ENCODE measurements around the gene KCNH8.
"Not testable (repeated sequence)": the region's sequence is repeated elsewhere in the genome, so short reads cannot be mapped to it uniquely, and the experiment has no call there.

KCNH8 gene

GRCh38 chr3:19229086-19229485 lies 80.8 kb downstream of the KCNH8 start:
- Histone ChIP-seq H3K36me3 (ENCODE audit: control insufficient read depth, low read length) (peaks cover 4% of the 10 kb centered on the region; the same call in 1 of the 2 replicates), H3F3A (ENCODE audit: control insufficient read depth, insufficient read depth) (no peaks in the 10 kb centered on the region), H3K4me3 (ENCODE audit: low read length) (no peak overlapping the region), H3K79me2 (ENCODE audit: control insufficient read depth, low read length) (no peaks in the 10 kb centered on the region), H3K4me2 (ENCODE audit: low read length) (peak overlapping the region; percentile 45), H3K27me3 (ENCODE audit: control insufficient read depth, low read length) (no peaks in the 10 kb centered on the region), H3K4me1 (ENCODE audit: control insufficient read depth, low read length) (peaks cover 17% of the 10 kb centered on the region), H3K9me3 (ENCODE audit: control insufficient read depth, insufficient read depth, low read length) (no peaks in the 10 kb centered on the region), H3K9me2 (replicated peaks; ENCODE audit: control insufficient read depth, low read length) (no peaks in the 10 kb centered on the region), H3K27ac (ENCODE audit: low read depth, low read length) (no peak overlapping the region), H4K20me1 (ENCODE audit: control insufficient read depth, insufficient read depth, low read depth, low read length) (no peaks in the 10 kb centered on the region)
- no peak for TF ChIP-seq EZH2phosphoT487 (IDR thresholded peaks at IDR 0.05; ENCODE audit: borderline replicate concordance, low read length)
- peak; percentile 59 for TF ChIP-seq CTCF (IDR thresholded peaks at IDR 0.05; ENCODE audit: low read depth, low read length, poor library complexity, severe bottlenecking)

- not testable (repeated sequence) for H4K20me1 ChIP-seq (ENCODE audit: control insufficient read depth, insufficient read depth, low read depth, low read length); H3K79me2 ChIP-seq (ENCODE audit: control insufficient read depth, low read length); H3K36me3 ChIP-seq (ENCODE audit: control insufficient read depth, low read length); H3F3A ChIP-seq (ENCODE audit: control insufficient read depth, insufficient read depth); H3K9me2 ChIP-seq (replicated peaks; ENCODE audit: control insufficient read depth, low read length); H3K27me3 ChIP-seq (ENCODE audit: control insufficient read depth, low read length); H3K9me3 ChIP-seq (ENCODE audit: control insufficient read depth, insufficient read depth, low read length)
- 0 out of 2 replicates have a peak overlapping the region, but pooled peaks have one; percentile 9 for H3K27ac ChIP-seq (ENCODE audit: low read depth, low read length)
- peak overlapping the region; percentile 45 for H3K4me2 ChIP-seq (ENCODE audit: low read length)
- H3K4me1 ChIP-seq (ENCODE audit: control insufficient read depth, low read length): peaks cover 17% of the 10 kb centered on the region
- H3K4me3 ChIP-seq (ENCODE audit: low read length): peak overlapping the region; percentile 24; the same call in 1 of the 2 replicates
These were observed 81.6 kb downstream of the KCNH8 start for GRCh38 chr3:19229881-19230280.

- Histone ChIP-seq H3K4me3 (ENCODE audit: low read length) (no peak overlapping the region), H3K4me1 (ENCODE audit: control insufficient read depth, low read length) (peaks cover 17% of the 10 kb centered on the region), H3K36me3 (ENCODE audit: control insufficient read depth, low read length) (peaks cover 4% of the 10 kb centered on the region; the same call in 1 of the 2 replicates), H3K79me2 (ENCODE audit: control insufficient read depth, low read length) (no peaks in the 10 kb centered on the region), H3K9me3 (ENCODE audit: control insufficient read depth, insufficient read depth, low read length) (no peaks in the 10 kb centered on the region), H4K20me1 (ENCODE audit: control insufficient read depth, insufficient read depth, low read depth, low read length) (no peaks in the 10 kb centered on the region), H3K4me2 (ENCODE audit: low read length) (no peak overlapping the region), H3K27me3 (ENCODE audit: control insufficient read depth, low read length) (no peaks in the 10 kb centered on the region), H3K27ac (ENCODE audit: low read depth, low read length) (no peak overlapping the region), H3F3A (ENCODE audit: control insufficient read depth, insufficient read depth) (no peaks in the 10 kb centered on the region), H3K9me2 (replicated peaks; ENCODE audit: control insufficient read depth, low read length) (no peaks in the 10 kb centered on the region)
- no peak for TF ChIP-seq EZH2phosphoT487 (IDR thresholded peaks at IDR 0.05; ENCODE audit: borderline replicate concordance, low read length)
- no peak for TF ChIP-seq CTCF (IDR thresholded peaks at IDR 0.05; ENCODE audit: low read depth, low read length, poor library complexity, severe bottlenecking)
These were observed 83.6 kb downstream of the KCNH8 start for GRCh38 chr3:19231792-19232461.

- no peaks in the 10 kb centered on the region for H3F3A ChIP-seq (ENCODE audit: control insufficient read depth, insufficient read depth)
- H3K36me3 ChIP-seq (ENCODE audit: control insufficient read depth, low read length): peaks cover 4% of the 10 kb centered on the region; the same call in 1 of the 2 replicates
- H3K9me3 ChIP-seq (ENCODE audit: control insufficient read depth, insufficient read depth, low read length): no peaks in the 10 kb centered on the region
- no peaks in the 10 kb centered on the region for H4K20me1 ChIP-seq (ENCODE audit: control insufficient read depth, insufficient read depth, low read depth, low read length)
- no peaks in the 10 kb centered on the region for H3K9me2 ChIP-seq (replicated peaks; ENCODE audit: control insufficient read depth, low read length)
- no peak overlapping the region for H3K4me3 ChIP-seq (ENCODE audit: low read length)
- H3K27me3 ChIP-seq (ENCODE audit: control insufficient read depth, low read length): no peaks in the 10 kb centered on the region
- peaks cover 17% of the 10 kb centered on the region for H3K4me1 ChIP-seq (ENCODE audit: control insufficient read depth, low read length)
- no peak overlapping the region for H3K27ac ChIP-seq (ENCODE audit: low read depth, low read length)
- H3K4me2 ChIP-seq (ENCODE audit: low read length): no peak overlapping the region
- H3K79me2 ChIP-seq (ENCODE audit: control insufficient read depth, low read length): no peaks in the 10 kb centered on the region
- TF ChIP-seq CTCF (IDR thresholded peaks at IDR 0.05; ENCODE audit: low read depth, low read length, poor library complexity, severe bottlenecking): no peak
- no peak for TF ChIP-seq EZH2phosphoT487 (IDR thresholded peaks at IDR 0.05; ENCODE audit: borderline replicate concordance, low read length)
These were observed 84.3 kb downstream of the KCNH8 start for GRCh38 chr3:19232566-19232965.

- not testable (repeated sequence) for H3K9me2 ChIP-seq (replicated peaks; ENCODE audit: control insufficient read depth, low read length); H3K27me3 ChIP-seq (ENCODE audit: control insufficient read depth, low read length); H3K79me2 ChIP-seq (ENCODE audit: control insufficient read depth, low read length); H4K20me1 ChIP-seq (ENCODE audit: control insufficient read depth, insufficient read depth, low read depth, low read length); H3K9me3 ChIP-seq (ENCODE audit: control insufficient read depth, insufficient read depth, low read length); H3K4me3 ChIP-seq (ENCODE audit: low read length); H3K36me3 ChIP-seq (ENCODE audit: control insufficient read depth, low read length); H3K27ac ChIP-seq (ENCODE audit: low read depth, low read length); H3K4me2 ChIP-seq (ENCODE audit: low read length); H3F3A ChIP-seq (ENCODE audit: control insufficient read depth, insufficient read depth)
- peaks cover 14% of the 10 kb centered on the region for H3K4me1 ChIP-seq (ENCODE audit: control insufficient read depth, low read length)
These were observed 85.8 kb downstream of the KCNH8 start for GRCh38 chr3:19233882-19234784.

Data from DOHH2 (cell line).